GM18520 (cell line): ENCODE measurements around the gene NLGN4Y.

Experiments
- ATAC-seq: cut with Tn5 transposase; IDR thresholded peaks from one replicate; pipeline ENCODE4 v1.9.1; 2021; ENCODE audit not compliant: unreplicated experiment

The NLGN4Y gene

DNA sequence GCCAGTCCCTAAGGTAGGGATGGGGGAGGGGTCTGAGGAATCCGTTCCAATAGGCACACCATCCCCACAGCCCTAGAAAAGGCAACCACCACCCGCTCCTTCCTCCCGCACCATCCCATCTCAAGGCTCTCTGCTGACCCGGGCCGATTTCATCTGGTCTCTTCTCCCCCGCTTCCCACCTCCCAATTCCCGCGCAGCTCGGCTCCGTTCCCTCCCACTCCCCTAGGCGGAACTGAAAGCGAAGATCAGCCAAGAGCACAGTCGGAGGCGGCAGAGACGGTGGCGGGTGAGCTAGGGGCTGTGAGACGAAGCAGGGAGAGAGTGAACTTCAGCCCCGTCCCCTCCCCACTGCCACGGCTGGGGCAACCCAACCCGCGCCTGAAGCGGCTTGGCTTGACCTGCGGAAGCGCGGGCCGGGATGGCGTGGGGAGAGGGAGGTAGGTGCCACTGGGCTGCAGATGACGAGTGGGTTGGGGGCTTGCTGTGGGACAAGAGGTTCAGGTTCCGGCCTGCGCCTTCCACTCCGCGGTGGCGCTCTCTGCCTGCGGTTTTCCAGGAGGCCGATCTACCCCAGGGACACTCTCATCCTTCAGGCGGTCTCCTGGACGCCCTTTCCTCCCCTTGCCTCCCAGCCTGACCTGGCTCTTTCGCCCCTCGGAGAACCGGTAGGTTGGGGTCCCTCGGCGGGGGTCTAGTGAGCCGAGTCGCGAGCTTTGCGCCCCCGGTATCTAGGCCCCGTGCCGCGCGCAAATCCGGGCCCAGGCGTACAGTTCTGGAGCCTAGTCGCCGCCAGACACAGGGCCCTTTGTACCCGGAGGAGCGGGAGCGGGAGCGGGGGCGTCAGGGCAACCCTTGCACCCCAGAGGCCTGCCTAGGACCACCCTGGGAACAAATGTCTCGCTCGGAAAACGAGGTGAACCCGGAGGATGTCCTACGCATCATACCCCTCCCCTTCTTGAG is at the start of gene NLGN4Y:
TSS of gene NLGN4Y (plus strand) at position 258 of the 960 bp plus-strand sequence. CDS start 97,591 bp downstream, outside the sequence.
- ATAC-seq, result no peak

DNA sequence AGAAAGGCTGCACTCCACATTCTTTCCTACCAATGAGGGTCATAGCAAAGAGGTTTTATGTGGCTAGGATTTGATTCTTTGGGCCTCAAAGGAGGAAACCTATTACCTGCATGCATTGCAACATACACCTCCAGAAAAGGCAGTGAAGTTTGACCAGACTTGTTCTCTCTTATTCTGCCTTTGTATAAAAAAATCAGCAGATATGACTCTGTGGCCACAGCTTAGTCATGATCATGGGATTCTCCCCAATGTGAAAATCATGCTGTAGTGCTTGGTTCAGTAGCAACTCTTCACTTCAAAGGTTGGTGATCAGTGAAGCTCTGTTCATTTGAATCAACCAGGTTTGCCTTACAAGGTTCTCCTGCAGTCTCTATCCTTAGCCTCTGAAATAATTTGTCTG is 38.4 kb upstream of the NLGN4Y start:
- no peak for ATAC-seq

GRCh38 chrY:14490226-14490625 is 34.1 kb upstream of the NLGN4Y start:
- ATAC-seq, result no peak

DNA sequence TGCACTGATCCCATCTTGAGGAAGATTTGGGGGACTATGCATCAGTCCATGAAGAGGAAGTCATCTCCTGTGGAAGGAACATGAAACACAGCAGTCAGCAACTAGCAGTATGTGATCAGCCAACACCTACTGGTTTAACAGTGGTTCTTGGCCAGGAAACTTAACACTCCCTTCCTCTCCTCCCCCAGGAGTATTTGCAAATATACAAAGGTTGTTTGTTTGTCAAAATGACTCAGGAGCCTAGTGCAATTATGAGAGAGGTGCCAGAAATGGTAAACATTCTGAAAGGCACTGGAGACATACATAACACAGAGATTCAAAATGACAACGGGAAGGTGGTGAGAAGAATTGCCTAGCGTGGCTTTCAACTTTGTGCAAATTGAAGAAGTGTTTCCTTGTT is 26.3 kb upstream of the NLGN4Y start:
- ATAC-seq, result no peak

DNA sequence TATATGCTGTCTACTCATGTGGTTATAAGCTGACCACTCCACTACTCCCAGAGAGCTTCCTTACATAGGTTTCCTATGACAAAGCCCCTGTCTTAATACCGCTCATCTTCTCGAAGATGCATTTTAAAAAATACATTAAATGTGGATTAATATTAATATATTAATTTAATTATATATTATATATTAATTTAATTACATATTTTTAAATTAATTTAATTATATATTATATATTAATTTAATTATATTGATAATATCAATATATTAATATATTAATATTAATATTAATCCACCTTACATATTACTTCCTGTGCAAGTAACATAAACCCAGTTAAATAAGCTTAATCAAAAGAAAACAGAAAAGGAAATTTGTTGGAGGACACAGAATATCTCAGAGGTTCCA is 19.7 kb upstream of the NLGN4Y start:
- ATAC-seq, result no peak

- ATAC-seq, result no peak
Measured at GRCh38 chrY:14522379-14522950, 1.9 kb upstream of the NLGN4Y start.

GRCh38 chrY:14523491-14524271 is 648 bp upstream of the NLGN4Y start:
- no peak for ATAC-seq

DNA sequence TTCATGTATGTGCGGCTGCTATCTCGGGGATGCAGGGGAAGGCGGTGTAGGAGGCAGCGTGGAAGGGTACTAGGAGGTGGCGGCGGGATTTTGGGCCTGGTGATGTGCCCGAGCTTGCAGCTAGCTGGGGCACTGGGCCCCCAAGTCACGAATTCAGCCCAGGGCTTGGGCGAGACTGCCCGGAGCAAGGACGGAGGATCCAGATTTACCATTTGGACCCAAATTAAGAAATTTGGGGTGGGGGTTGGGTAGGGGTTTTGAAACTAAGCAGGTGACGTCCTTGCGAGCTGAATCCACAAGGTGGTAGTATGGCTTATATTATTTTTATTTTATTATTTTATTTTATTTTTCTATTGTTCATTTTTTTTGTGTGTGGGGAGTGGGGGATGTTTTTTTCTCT is 986 bp downstream of the NLGN4Y start:
- ATAC-seq, result no peak

GRCh38 chrY:14528361-14528760 is 4.0 kb downstream of the NLGN4Y start:
- no peak for ATAC-seq

DNA sequence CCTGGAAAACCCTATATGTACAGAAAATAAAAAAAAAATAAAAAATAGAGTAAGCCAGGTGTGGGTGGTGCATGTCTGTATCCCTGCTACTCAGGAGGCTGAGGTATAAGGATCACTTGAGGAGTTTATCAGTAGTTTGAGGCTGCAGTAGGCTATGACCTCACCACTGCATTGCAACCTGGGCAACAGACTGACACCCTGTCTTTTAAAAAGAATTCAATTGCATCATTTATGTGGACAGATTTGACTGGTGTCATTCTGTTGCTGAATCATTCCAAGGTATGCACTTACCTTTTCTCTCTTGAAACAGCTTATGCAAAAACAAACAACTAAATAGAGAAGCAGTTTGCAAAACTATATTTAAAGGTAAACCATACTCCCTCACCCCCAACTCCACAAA is 12.4 kb downstream of the NLGN4Y start:
- ATAC-seq, result no peak

GRCh38 chrY:14543506-14543905 is 19.2 kb downstream of the NLGN4Y start:
- no peak for ATAC-seq

DNA sequence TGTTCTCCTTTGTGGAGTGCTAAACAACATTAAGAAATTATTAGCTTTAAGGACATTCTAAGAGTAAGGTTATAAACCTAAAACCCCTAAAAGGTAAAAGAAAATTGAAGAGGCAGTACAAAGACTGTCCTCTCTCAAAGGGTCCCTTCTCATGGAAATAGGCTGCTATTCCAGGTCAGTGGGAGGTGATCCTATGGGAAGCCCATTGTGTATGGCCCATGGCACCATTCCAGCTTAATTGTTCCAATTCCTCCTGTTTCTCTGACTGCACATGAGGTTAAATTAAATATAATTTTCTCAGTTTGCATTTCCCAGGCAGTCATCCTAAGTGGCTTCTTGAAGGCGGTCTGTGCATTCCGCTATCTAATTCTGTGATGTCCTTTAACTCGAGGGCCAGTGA is 57.0 kb downstream of the NLGN4Y start:
- no peak for ATAC-seq

DNA sequence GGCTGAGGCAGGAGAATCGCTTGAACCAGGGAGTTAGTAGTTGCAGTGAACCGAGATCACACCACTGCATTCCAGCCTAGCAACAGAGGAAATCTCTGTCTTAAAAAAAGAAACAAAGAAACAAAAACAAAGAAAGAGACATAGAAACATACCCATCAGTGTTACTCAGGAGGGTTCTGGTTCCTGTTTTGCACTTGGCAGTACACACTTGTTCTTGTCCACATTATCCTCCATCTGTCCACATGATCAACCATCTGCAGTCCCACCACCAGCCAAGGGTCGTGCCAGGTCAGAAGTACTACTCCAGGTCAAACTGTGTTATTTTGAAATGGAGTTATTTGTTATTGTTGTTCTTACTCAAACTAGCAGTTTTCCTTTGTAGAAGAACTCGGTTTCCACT is 62.4 kb downstream of the NLGN4Y start:
- ATAC-seq, result no peak

DNA sequence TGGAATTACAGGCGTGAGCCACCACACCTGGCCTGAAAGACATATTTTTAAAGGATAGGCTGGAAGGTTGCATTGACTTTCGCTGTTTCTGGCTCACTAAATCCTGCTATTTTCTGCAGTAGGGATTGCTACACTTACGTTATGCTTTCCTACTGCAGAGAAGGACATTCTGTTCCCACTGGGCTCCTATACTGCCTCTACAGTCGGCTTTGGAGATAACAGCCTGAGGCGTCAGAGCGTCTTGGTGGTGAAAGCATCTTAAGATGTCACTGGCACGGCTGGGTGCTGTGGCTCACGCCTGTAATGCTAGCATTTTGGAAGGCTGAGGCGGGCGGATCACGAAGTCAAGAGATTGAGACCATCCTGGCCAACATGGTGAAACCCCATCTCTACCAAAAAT is 77.0 kb downstream of the NLGN4Y start:
- ATAC-seq, result no peak

DNA sequence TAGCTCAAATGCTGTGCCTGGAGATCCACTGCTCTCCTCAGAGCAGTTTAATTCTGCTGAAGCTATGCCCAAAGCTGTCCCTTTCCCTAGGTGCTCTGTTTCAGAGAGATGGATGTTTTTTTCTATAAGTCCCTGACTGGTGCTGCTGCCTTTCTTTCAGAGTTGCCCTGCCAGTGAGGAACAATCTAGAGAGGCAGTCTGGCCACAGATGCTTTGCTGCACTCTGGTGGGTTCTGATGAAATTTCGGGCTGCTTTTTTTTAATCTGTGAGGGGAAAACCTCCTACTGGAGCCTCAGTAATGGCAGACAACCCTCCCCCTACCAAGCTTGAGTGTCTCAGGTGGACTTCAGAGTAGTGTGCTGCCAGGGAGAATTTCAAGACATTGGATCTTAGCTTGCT is 93.3 kb downstream of the NLGN4Y start:
- no peak for ATAC-seq

- ATAC-seq, result no peak
Measured at GRCh38 chrY:14618513-14618912, 94.2 kb downstream of the NLGN4Y start.

GRCh38 chrY:14628208-14628607 is 103.9 kb downstream of the NLGN4Y start:
- ATAC-seq, result no peak

- ATAC-seq, result no peak
Measured at GRCh38 chrY:14631676-14632075, 107.3 kb downstream of the NLGN4Y start.

GRCh38 chrY:14633718-14634117 is 109.4 kb downstream of the NLGN4Y start:
- no peak for ATAC-seq

GRCh38 chrY:14634954-14635353 is 110.6 kb downstream of the NLGN4Y start:
- ATAC-seq, result no peak

GRCh38 chrY:14637551-14637950 is 113.2 kb downstream of the NLGN4Y start:
- ATAC-seq, result no peak

DNA sequence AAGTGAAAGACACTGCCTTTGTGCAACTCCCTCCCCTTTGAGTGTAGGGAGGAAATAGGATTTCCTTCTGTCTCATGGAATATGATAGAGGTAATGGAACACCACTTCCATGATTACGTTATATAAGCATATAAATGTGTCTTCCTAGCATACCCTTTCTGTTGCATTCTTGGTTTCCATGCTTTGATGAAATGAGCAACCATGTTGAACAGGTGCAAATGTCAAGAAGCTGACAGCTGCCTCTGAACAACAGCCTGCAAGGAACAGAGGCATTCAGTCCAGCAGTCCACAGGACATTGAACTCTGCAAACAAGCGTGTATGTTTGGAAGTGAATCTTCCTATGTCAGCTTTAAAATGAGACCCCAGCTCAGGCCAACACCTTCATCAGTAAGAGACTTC is 117.5 kb downstream of the NLGN4Y start:
- ATAC-seq, result no peak
